Measurements from ENCODE around the gene DONSON.

The DONSON gene

DNA sequence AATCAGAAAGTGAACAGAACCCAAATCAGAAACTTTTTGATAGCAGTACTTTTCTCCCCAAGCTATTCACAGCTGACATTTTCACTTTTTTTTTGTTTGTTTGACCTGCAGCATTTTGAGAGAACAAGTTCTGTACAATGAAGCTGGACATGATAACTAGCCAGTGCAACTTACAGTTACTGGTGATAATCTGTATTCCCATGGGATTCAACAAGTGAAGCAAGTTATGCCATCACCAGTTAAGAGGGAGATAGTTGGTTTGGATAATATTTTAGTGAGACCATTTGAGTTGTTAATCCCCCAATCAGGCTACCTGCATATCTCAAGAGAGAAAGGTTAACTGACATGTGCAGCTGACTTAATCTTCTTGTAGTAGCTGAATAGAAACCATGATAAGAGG, 27.5 kb downstream of the DONSON start:
- DNase-seq, result no peak

DNA sequence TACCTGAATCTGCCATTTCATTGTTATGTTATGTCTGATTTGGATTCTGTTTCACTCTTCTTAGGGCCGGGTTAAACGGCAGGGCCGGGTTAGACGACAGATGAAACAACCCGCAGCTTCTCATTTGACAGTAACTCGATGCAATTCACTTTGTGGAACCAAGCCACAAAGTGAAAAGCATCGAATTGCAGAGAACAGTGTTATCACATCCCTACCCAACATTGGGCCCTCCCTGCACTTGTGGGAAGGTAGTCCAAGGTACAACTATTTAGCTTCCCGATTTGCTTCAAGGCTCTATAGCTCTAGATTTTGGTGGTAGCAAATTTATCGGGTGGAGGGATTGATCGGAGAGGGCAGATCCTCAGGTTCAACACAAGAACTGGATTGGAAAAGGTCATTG, 28.7 kb downstream of the DONSON start:
- no peak for DNase-seq

DNA sequence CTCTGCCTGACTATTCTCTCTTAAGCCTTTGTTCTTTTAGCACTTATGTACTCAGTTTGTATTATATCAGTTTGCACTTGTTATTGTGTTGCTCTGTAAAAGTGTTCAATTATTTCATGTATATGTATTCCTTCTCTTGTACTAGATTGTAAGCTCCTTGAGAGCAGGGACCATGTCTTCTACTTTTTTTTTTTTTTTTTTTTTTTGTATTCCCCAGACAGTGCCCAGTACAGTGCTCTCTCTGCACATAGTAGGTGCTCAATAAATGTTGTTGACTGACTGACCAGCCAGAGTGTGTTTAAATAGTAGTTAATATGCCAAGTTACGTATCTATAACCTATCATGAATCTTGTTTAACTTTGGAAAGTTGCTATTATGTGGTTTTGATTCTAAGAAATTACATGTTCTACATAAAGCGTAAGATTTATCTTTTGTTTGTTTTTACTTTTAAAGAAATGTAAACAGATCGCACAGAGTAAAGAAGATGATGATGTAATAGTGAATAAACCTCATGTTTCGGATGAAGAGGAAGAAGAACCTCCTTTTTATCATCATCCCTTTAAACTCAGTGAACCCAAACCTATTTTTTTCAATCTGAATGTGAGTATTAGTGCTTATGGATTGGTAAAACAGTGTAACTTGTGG, 29.6 kb downstream of the DONSON start:
- no peak for DNase-seq

DNA sequence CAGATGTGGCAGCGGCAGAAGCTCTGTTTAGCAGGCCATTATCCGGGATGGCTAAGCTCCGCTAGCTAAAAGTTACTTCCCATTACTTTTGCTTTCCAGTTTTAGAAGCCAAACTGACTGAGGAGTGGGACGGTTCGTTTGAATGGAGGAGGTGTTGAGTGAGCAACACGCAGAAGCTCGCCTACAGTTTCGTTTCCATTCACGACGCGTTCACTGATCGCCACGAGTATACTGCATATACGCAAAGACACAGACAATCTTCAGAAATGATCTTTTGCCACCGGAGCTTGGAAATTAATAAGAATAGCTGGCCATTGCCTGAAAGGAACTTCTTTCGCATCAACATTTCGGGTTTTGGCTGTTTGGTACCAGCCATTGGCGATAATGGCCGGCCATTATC, 31.0 kb downstream of the DONSON start:
- no peak for DNase-seq

DNA sequence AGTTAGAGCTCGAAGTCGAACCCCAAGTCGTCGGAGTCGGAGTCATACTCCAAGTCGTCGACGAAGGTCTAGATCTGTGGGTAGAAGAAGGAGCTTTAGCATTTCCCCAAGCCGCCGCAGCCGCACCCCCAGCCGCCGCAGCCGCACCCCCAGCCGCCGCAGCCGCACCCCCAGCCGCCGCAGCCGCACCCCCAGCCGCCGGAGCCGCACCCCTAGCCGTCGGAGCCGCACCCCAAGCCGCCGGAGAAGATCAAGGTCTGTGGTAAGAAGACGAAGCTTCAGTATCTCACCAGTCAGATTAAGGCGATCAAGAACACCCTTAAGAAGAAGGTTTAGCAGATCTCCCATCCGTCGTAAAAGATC, 33.5 kb downstream of the DONSON start:
- DNase-seq, result no peak

DNA sequence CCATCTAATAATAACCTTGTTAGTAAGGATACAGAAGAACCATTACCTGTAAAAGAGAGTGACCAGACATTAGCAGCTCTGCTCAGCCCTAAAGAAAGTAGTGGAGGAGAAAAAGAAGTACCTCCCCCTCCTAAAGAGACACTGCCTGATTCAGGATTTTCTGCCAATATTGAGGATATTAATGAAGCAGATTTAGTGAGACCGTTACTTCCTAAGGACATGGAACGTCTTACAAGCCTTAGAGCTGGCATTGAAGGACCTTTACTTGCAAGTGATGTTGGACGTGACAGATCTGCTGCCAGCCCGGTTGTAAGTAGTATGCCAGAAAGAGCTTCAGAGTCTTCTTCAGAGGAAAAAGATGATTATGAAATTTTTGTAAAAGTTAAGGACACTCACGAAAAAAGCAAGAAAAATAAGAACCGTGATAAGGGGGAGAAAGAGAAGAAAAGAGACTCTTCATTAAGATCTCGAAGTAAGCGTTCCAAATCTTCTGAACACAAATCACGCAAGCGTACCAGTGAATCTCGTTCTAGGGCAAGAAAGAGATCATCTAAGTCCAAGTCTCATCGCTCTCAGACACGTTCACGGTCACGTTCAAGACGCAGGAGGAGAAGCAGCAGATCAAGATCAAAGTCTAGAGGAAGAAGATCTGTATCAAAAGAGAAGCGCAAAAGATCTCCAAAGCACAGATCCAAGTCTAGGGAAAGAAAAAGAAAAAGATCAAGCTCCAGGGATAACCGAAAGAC, 34.1 kb downstream of the DONSON start:
- DNase-seq, result no peak

DNA sequence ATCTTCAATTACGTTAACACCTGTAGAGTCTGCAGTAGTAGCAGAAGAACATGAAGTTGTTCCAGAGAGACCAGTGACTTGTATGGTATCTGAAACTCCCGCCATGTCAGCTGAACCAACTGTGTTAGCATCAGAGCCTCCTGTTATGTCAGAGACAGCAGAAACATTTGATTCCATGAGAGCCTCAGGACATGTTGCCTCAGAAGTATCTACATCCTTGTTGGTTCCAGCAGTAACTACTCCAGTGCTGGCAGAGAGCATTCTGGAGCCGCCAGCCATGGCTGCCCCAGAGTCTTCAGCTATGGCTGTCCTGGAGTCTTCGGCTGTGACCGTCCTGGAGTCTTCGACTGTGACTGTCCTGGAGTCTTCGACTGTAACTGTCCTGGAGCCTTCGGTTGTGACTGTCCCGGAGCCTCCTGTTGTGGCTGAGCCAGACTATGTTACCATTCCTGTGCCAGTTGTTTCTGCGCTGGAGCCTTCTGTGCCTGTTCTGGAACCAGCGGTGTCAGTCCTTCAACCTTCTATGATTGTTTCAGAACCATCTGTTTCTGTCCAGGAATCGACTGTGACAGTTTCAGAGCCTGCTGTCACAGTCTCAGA, 35.4 kb downstream of the DONSON start:
- DNase-seq, result no peak

DNA sequence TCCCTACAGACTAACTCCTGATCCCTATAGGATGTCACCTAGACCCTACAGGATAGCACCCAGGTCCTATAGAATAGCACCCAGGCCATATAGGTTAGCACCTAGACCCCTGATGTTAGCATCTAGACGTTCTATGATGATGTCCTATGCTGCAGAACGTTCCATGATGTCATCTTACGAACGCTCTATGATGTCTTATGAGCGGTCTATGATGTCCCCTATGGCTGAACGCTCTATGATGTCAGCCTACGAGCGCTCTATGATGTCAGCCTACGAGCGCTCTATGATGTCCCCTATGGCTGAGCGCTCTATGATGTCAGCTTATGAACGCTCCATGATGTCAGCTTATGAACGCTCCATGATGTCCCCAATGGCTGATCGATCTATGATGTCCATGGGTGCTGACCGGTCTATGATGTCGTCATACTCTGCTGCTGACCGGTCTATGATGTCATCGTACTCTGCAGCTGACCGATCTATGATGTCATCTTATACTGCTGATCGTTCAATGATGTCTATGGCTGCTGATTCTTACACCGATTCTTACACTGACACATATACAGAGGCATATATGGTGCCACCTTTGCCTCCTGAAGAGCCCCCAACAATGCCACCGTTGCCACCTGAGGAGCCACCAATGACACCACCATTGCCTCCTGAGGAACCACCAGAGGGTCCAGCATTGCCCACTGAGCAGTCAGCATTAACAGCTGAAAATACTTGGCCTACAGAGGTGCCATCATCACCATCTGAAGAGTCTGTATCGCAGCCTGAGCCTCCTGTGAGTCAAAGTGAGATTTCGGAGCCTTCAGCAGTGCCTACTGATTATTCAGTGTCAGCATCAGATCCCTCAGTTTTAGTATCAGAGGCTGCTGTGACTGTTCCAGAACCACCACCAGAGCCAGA, 36.1 kb downstream of the DONSON start:
- no peak for DNase-seq

DNA sequence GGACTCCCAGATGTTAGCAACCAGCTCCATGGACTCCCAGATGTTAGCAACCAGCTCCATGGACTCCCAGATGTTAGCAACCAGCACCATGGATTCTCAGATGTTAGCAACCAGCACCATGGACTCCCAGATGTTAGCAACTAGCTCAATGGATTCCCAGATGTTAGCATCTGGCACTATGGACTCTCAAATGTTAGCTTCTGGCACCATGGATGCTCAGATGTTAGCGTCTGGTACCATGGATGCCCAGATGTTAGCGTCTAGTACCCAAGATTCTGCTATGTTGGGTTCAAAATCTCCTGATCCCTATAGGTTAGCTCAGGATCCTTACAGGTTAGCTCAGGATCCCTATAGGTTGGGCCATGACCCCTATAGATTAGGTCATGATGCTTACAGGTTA, 36.8 kb downstream of the DONSON start:
- DNase-seq, result no peak

DNA sequence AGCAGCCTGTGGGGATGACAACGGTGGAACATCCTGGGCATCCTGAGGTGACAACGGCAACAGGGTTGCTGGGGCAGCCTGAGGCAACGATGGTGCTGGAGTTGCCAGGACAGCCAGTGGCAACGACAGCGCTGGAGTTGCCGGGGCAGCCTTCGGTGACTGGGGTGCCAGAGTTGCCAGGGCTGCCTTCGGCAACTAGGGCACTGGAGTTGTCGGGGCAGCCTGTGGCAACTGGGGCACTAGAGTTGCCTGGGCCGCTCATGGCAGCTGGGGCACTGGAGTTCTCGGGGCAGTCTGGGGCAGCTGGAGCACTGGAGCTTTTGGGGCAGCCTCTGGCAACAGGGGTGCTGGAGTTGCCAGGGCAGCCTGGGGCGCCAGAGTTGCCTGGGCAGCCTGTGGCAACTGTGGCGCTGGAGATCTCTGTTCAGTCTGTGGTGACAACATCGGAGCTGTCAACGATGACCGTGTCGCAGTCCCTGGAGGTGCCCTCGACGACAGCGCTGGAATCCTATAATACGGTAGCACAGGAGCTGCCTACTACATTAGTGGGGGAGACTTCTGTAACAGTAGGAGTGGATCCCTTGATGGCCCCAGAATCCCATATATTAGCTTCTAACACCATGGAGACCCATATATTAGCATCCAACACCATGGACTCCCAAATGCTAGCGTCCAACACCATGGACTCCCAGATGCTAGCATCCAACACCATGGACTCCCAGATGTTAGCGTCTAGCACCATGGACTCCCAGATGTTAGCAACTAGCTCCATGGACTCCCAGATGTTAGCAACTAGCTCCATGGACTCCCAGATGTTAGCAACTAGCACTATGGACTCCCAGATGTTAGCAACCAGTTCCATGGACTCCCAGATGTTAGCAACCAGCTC, 37.5 kb downstream of the DONSON start:
- DNase-seq, result no peak

DNA sequence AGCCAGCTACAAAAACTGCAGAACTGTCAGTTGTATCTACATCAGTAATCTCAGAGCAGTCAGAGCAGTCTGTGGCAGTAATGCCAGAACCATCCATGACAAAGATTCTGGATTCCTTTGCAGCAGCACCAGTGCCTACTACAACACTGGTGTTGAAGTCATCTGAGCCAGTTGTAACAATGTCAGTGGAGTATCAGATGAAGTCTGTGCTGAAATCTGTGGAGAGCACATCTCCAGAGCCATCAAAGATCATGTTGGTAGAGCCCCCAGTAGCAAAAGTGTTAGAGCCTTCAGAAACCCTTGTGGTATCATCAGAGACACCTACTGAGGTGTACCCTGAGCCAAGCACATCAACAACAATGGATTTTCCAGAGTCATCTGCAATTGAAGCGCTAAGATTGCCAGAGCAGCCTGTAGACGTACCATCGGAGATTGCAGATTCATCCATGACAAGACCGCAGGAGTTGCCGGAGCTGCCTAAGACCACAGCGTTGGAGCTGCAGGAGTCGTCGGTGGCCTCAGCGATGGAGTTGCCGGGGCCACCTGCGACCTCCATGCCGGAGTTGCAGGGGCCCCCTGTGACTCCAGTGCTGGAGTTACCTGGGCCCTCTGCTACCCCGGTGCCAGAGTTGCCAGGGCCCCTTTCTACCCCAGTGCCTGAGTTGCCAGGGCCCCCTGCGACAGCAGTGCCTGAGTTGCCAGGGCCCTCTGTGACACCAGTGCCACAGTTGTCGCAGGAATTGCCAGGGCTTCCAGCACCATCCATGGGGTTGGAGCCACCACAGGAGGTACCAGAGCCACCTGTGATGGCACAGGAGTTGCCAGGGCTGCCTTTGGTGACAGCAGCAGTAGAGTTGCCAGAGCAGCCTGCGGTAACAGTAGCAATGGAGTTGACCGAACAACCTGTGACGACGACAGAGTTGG, 38.4 kb downstream of the DONSON start:
- DNase-seq, result no peak

DNA sequence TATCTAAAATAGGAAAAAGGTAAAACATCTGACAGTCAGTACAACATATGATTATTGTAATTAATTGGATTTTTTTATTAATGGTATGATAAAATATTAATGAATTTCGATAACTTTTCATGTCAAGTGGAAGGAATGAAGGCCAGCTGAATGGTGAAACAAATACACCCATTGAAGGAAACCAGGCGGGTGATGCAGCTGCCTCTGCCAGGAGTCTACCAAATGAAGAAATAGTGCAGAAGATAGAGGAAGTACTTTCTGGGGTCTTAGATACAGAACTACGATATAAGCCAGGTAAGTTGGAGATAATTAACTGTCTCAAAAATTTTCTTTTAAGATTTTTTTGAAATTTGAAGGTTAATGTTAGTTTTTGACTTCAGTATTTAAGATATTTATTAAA, 42.4 kb downstream of the DONSON start:
- no peak for DNase-seq

DNA sequence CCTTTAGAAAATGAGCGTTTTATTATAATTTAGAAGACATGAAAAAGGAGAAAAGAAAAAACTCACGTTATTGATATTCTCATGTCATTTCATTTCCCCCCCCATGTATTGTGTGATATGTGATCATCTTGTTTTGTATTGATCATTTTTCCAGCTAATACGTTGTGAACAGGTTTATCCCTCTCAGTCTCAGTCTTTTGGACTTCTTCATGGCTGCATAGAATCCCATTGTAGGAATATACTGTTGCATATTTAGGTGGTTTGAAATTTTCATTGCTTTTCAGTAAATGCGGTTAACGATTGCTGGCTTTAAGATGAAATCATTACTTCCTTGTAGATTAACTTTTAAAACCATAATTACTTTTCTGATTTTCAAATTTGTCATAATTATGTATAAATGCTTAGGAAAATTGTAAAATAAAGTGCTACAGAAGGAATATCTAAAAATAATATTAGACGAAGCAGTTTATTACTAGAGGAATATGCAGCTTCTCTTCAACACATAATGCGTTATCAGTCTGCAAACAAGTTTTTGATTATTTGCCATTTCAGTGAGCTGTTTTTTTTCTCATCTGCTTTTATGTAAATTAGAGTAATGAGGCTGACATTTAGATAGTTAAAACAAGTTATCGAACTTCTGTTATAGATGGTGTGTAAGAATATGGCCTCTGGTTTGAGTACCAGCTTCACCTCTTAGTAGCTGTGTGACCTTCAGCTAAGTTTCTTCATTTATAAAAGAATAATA, 43.9 kb downstream of the DONSON start:
- DNase-seq, result no peak

DNA sequence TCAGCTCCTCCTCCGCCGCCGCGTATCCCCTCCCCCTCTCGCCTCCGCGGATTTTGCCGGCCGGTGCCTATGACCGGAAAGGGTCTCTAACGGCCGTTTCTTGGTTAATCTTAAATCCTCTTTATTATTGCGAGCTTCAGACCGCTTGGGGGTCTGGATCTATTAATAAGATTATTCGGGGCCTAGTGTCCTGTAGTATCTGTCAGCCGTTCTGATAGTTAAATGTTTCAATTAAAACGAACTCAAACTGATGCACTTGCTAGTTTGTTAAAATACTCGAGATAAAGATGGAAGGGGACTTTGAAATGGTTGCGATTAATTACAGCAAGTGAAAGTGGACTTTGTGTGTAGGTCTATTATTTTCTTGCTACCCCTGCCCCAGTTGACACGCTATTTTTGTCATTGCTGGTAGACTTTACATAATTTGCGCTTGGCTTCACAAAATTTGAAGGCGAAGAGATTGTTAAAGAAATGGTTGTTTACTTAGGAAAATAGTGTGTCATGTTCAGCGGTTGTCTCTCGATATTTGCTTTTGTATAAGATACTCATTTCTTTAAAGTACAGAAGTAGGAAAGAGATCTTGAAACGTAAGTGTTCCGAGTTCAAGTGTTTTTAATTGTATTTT, 44.9 kb downstream of the DONSON start:
- peak; percentile 67 to 80 for DNase-seq

DNA sequence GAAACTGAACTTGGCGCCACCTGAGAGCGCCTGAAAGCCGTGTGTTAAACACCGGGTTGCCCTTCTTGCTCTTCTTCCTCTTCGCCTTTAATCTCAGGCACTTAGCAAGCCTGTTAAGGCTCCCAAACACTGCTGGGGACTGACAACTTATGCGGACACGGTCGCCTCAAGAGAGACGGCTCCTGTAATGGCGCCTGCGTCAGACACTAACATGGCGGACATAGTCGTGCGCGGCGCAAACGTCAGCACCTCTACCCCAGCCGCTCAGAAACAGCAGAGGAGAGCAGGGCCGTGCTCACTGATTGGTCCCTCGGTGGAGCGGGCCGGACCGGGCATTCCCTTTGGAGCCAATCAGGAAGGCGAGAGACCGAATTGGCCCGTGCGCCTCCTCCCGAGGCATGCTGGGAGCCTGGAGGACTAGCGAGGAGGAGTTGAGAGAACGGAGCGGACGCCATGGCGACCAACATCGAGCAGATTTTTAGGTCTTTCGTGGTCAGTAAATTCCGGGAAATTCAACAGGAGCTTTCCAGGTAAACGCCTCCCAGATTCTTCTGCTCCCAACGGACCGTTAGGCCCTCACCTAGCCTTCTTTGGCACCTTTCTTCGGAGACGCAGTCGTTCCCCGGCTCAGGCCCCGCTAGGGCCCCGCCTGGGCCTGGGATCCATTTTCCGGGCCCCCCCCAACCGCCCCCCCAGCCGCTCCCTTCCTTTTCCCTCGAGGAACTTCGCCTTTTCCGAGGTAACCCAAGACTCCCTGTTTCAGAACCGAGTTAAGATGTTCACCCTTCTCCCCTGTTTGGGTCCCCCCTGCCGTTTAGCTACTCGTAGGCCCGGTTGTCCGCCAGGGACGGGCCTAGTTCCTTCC, 45.6 kb downstream of the DONSON start, which contains the start of gene SON:
TSS of gene SON (plus strand) at position 399 of the 865 bp plus-strand sequence. CDS start at position 454, 55 bp downstream.
- DNase-seq, result peak; percentile 97 to 99

DNA sequence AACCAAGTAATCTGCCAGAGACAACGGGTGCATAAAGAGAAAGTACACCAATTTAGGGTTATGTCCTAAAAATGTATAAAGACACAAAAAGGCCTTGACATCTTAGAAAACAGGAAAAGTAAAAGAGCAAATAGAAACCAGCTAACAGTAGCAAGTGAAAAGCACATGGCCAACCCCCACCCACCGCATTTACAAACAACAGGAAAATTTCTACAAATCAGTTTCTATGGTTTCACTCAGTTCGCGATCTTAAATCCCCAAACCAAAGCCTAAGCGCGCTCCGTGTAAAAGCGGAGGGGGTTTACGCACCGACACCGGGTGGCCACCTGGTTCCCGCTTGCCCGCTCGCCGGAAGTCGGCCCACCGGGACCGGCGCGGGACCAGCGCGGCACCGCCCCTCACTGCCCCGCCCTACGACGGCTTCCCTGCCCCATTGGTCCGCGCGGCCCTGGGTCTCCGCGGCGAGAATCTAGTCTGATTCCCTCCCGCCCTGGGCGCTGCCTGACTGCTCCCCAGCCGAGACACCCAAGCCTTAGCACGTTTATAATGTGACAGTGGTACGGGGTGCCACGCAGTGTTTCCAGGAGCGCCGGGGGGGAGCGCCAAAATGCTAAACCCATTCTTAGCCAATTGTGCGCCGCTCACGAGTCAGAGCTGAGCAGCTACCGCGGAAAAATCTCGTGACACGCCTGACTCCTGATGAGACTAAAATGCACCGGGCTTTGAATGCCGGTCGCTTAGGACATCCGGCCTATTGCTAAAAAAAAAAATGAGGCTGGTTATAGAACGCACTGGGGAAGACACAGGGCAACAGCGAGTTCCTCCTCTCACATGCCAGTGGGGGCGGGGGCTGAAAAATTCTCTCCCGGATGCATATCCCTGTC, 46.5 kb downstream of the DONSON start, which contains the start of gene GART:
TSS of gene GART (minus strand) at position 362 of the 884 bp plus-strand sequence. CDS start 2,802 bp downstream, outside the sequence.
- DNase-seq, result peak; percentile 76 to 93

DNA sequence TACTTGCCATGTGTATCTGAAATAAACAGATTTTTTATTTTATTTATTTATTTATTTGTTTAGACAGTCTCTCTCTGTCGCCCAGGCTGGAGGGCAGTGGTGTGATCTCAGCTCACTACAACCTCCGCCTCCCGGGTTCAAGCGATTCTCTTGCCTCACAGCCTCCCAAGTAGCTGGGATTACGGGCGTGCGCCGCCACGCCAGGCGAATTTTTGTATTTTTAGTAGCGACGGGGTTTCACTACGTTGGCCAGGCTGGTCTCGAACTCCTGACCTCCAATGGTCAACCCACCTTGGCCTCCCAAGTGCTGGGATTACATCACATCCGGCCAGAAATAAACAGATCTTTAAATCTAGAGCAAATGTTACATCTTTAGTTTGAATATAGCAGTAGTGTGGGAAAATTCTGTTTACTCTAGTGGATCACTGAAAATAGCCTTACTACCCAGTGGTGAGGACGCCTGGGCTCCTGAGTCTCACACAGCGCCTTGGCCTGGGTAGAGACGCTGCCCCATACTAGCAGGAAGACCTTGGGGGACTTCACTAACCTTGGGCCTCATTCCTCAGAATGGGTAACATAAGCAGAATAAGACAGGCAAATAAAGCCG, 47.3 kb downstream of the DONSON start:
- peak; percentile 18 to 30 for DNase-seq
